Liver (tissue), 3 donors: ENCODE measurements around the gene OGFOD3.

Experiments used
- JUND ChIP-seq, 2 donors: IDR thresholded peaks; 2 replicates each; pipeline ENCODE4 v1.6.1; 2016; ENCODE audit warnings: antibody characterized with exemption in 2 of 2
- RAD21 ChIP-seq, 2 donors: IDR thresholded peaks; 2 replicates each; pipeline ENCODE4 v1.6.1; 2016; ENCODE audit warnings: antibody characterized with exemption in 2 of 2, mild to moderate bottlenecking in 2 of 2
- TAF1 ChIP-seq: conservative IDR thresholded peaks from 2 replicates; pipeline ENCODE4 v1.6.1; 2016; ENCODE audit warnings: antibody characterized with exemption, mild to moderate bottlenecking
- YY1 ChIP-seq: IDR thresholded peaks from 2 replicates; pipeline ENCODE4 v1.6.1; 2016; ENCODE audit warnings: antibody characterized with exemption, mild to moderate bottlenecking
- TF ChIP-seq, protein P1 (sequence below): fragments of 150-350 bp; IDR thresholded peaks from 2 replicates; pipeline ENCODE4 v1.5.1; 2017; ENCODE audit warnings: improper control_type of control experiment, low read depth, low read length; ENCODE audit not compliant: missing input control
- TF ChIP-seq, protein P2 (sequence below): IDR thresholded peaks from 2 replicates; pipeline ENCODE4 v1.6.1; 2016; ENCODE audit warnings: antibody characterized with exemption
- TF ChIP-seq, protein P3 (sequence below): IDR thresholded peaks from 2 replicates; pipeline ENCODE4 v1.6.1; 2016; ENCODE audit warnings: antibody characterized with exemption
- TF ChIP-seq, protein P4 (sequence below): IDR thresholded peaks from 2 replicates; pipeline ENCODE4 v1.6.1; 2016; ENCODE audit warnings: antibody characterized with exemption, mild to moderate bottlenecking
- TF ChIP-seq, protein P5 (sequence below): IDR thresholded peaks from 2 replicates; pipeline ENCODE4 v1.6.1; 2016; ENCODE audit warnings: antibody characterized with exemption
- donor health status: healthy.
- donor health status: healthy.

DNA sequence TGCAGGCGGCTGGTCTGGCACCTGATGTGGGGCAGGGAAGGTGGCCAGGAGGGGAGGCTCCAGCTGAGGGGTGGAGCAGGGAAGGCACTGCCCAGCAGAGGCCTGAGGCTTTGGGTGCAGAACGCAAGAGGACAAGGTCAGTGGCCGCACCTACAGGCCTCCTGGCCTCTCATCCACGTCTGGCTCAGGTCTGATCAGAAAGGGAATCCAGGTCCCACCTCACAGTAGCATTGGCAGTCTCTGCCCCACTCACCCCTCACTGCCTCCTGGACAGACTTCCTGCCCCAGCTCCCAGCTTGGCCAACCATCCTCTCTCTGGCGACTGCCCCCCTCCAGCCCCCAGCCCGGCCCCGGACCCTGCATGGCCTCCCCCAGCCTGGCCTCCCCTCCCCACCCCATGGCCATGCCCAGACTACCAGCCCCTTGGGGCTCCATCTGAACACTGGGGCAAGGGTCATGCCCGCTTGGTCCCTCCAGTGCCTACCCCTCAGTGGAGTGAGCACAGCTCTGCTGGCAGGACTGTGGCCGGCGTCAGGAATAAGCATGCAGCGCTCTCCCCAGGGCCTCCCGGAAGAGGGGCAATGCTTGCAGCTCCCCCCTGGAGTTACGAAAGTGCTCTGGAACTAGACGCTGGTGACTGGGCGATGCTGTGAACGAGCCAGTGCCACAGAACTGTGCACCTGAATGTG lies 42.2 kb downstream of the OGFOD3 start:
- TF ChIP-seq, protein P1, sequence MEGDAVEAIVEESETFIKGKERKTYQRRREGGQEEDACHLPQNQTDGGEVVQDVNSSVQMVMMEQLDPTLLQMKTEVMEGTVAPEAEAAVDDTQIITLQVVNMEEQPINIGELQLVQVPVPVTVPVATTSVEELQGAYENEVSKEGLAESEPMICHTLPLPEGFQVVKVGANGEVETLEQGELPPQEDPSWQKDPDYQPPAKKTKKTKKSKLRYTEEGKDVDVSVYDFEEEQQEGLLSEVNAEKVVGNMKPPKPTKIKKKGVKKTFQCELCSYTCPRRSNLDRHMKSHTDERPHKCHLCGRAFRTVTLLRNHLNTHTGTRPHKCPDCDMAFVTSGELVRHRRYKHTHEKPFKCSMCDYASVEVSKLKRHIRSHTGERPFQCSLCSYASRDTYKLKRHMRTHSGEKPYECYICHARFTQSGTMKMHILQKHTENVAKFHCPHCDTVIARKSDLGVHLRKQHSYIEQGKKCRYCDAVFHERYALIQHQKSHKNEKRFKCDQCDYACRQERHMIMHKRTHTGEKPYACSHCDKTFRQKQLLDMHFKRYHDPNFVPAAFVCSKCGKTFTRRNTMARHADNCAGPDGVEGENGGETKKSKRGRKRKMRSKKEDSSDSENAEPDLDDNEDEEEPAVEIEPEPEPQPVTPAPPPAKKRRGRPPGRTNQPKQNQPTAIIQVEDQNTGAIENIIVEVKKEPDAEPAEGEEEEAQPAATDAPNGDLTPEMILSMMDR, result no peak
- TF ChIP-seq, protein P2, sequence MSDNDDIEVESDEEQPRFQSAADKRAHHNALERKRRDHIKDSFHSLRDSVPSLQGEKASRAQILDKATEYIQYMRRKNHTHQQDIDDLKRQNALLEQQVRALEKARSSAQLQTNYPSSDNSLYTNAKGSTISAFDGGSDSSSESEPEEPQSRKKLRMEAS, result no peak
- TF ChIP-seq TAF1 (no peak), YY1 (no peak), RAD21 (IDR thresholded peaks at IDR 0.05) (no peak), JUND (IDR thresholded peaks at IDR 0.05) (no peak)
- TF ChIP-seq, protein P3, sequence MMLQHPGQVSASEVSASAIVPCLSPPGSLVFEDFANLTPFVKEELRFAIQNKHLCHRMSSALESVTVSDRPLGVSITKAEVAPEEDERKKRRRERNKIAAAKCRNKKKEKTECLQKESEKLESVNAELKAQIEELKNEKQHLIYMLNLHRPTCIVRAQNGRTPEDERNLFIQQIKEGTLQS, result no peak
- TF ChIP-seq, protein P4, sequence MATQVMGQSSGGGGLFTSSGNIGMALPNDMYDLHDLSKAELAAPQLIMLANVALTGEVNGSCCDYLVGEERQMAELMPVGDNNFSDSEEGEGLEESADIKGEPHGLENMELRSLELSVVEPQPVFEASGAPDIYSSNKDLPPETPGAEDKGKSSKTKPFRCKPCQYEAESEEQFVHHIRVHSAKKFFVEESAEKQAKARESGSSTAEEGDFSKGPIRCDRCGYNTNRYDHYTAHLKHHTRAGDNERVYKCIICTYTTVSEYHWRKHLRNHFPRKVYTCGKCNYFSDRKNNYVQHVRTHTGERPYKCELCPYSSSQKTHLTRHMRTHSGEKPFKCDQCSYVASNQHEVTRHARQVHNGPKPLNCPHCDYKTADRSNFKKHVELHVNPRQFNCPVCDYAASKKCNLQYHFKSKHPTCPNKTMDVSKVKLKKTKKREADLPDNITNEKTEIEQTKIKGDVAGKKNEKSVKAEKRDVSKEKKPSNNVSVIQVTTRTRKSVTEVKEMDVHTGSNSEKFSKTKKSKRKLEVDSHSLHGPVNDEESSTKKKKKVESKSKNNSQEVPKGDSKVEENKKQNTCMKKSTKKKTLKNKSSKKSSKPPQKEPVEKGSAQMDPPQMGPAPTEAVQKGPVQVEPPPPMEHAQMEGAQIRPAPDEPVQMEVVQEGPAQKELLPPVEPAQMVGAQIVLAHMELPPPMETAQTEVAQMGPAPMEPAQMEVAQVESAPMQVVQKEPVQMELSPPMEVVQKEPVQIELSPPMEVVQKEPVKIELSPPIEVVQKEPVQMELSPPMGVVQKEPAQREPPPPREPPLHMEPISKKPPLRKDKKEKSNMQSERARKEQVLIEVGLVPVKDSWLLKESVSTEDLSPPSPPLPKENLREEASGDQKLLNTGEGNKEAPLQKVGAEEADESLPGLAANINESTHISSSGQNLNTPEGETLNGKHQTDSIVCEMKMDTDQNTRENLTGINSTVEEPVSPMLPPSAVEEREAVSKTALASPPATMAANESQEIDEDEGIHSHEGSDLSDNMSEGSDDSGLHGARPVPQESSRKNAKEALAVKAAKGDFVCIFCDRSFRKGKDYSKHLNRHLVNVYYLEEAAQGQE, result no peak
- TF ChIP-seq, protein P5, sequence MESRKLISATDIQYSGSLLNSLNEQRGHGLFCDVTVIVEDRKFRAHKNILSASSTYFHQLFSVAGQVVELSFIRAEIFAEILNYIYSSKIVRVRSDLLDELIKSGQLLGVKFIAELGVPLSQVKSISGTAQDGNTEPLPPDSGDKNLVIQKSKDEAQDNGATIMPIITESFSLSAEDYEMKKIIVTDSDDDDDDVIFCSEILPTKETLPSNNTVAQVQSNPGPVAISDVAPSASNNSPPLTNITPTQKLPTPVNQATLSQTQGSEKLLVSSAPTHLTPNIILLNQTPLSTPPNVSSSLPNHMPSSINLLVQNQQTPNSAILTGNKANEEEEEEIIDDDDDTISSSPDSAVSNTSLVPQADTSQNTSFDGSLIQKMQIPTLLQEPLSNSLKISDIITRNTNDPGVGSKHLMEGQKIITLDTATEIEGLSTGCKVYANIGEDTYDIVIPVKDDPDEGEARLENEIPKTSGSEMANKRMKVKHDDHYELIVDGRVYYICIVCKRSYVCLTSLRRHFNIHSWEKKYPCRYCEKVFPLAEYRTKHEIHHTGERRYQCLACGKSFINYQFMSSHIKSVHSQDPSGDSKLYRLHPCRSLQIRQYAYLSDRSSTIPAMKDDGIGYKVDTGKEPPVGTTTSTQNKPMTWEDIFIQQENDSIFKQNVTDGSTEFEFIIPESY, result no peak
